ENCODE measurements around the gene EPS8L3.

- TF ChIP-seq CTCF (conservative IDR thresholded peaks at IDR 0.05 in 1 of 2, IDR thresholded peaks at IDR 0.05 in 1 of 2; ENCODE audit: extremely low read depth in 1 of 2, insufficient read depth in 1 of 2, low read depth in 1 of 2, low read length in 2 of 2) (no peak), EZH2 (IDR thresholded peaks at IDR 0.05; ENCODE audit: borderline replicate concordance, low read length) (no peak)
These were observed 17.3 kb upstream of the EPS8L3 start for GRCh38 chr1:109780982-109781381.
